Skin of body (tissue), 2 donors: Measurements from ENCODE around the gene RIMBP2. TPM values are rescaled to one million over a fixed set of nuclear protein-coding genes. Genes with fewer than 3 reads are reported as not detected.

ENCODE experiments used
- DNase-seq: peaks from one replicate; lab custom pipeline; 2025; lab: John Stamatoyannopoulos, UW
- total RNA-seq: library from RNA; depleted of rRNA; stranded (reverse); fragments of >200 nt; gene quantifications from one replicate; pipeline ENCODE4 v1.2.3, GENCODE V29; 2014

The RIMBP2 gene
- total RNA-seq, 1 donor from 2014 or later, result 5.8 TPM

DNA sequence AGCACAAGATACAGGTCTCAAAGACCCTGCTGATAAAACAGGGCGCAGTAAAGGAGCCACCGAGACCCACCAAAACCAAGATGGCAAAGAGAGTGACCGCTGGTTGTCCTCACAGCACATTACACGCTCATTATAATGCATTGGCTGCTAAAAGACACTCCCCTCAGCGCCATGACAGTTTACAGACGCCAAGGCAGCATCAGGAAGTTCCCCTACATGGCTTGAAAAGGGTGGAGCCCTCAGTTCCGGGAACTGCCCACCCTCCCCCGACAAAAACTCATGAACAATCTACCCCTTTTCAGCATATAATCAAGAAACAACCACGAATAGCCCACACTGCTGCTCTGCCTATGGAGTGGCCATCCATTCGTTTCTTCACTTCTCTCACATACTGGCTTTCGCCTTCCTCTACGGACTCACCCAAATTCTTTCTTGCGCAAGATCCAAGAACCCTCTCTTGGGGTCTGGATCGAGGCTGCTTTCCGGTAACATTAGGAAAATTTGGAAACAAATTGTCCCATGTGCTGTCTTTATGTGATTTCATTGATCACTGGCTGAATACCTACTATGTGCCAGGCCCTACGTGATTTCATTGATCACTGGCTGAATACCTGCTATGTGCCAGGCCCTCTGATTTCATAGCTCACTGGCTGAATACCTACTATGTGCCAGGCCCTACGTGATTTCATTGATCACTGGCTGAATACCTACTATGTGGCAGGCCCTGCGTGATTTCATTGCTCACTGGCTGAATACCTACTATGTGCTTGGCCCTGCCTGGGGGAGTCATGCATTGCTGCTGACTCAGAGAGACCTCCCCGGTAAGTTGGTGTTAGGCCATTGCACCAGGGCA, 252.1 kb downstream of the RIMBP2 start:
- DNase-seq, result no peak

DNA sequence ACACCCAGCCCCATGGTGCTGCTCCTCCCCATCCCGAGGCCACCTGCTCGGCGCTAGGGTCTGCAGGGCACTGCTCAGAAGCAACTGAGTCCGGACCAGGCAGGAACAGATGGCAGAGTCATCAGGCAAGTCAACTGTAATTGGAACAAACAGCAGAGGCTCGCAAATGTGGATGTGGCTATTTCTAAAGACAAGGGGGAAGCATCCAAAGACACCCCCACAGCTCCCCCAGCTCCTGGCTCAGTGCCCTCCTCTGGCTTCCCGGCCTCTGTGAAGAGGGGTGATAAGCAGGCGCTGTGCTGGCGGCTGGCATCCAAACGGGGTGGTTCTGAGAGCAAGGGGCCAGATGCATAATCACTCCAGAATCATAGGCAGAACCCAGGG, 252.8 kb downstream of the RIMBP2 start:
- DNase-seq, result no peak

DNA sequence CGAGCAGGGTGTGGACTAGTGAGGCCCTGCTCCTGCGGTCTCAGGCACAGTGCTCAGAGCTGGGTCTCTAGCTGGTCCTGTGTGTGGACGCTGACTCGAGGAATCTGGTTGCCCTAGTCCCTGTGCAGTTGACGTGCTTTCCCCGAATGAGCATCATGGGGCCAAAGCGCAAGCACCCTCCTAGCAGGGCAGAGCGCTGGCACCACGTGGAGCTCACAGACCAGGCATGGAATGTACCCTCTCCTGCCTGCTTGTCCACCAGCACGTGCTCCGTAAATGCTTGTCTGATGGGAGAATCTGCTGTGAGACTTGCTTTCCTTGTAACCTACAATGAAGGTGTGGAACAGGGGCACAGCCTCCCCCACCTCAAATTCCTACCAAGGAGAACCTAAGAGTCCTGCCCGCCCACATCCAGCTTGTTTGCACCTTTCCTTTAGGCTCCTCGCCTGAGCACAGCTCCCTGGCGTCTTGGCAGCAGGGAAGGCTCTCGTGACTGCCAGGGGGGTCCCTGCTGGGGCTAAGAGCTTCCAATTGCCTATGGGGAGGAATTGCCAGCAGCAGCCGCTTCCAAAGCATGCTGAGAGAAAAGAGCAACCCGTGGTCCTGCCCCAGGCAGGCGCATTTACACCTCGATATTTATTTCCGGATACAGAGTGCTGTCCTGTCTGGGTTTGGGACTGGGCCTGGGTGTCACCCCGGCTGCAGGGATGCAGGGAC, 253.4 kb downstream of the RIMBP2 start:
- no peak for DNase-seq

DNA sequence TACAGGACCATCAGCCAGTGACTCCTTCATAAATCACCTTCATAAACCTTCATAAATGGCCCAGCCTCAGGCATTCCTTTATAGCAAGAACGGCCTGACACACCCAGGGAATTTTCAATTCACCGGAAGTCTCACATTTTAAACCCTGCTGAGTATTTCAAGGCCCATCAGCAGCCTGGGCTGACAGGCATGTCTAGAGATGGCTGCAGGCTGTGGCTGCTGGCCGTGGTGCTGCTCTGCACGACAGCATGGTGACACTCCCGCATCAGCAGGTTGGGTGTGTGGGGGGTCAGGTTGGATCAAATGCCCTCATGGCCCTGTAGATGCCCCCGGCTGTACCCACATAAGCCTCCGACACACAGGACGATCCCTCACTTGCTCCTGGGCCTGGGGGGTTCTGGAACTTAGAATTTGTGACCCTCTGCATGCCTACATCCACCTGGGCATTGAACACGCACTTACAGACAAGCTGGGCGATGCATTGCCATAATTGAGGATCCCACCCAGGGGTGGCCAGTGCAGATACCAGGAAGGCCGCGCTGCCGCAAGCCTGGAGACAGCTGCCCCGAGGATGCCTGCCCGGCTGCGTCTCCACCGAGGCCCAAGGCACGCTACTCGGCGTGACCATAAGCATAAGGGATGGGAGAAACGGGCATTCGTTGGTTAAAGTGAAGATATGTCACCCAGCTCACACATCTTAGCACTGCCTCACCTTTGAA, 254.1 kb downstream of the RIMBP2 start:
- no peak for DNase-seq

DNA sequence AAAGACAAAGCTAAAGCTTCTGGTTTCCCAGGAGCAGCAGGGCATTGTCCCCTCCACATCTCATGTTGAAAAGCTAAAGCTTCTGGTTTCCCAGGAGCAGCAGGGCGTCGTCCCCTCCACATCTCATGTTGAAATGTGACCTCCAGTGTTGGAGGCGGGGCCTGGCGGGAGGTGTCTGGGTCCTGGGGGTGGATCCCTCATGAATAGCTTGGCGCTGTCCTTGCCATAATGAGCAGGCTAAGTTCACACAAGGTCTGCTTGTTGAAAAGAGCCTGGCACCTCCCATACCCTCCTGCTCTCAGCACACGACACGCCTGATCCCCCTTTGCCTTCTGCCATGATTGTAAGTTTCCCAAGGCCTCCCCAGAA, 254.7 kb downstream of the RIMBP2 start:
- no peak for DNase-seq

DNA sequence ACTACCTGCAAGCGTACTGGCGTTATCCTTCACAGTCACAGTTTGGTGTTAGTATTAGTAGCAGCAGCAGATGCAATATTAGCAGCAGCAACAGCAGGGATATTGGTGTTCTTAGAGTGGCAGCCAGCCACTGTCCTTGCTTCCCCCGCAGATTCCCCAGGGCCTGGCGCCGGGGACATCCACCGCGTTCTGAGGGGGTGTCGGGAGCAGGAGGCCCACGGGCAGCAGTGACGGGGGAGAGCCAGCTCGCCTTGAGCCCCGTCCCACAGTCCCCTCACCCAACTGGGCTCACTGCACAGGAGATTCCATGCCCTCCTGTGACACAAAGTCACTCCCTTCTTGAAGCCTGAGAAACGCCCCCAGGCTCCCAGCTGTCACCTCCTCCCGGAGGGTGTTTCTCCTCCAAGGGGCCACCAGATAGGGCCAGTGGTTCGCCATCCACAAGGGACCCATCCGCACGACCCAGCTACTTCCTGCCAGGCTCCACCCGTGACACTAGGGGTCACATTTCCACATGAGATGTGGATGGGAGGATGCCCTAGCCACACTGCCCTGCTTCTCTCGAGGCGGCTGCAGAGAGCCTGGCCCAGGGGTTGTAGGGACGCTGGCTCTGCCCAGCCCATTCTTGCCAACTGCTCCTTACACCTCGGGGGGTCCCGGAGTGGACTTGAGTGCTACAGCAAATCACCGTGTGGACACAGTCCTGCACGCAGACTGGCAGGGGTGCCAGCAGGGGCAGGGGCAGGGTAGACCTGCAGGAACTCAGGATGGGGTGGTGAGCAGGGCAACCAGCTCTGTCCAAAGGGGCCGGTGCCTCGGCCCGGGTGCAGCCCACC, 255.3 kb downstream of the RIMBP2 start:
- no peak for DNase-seq

DNA sequence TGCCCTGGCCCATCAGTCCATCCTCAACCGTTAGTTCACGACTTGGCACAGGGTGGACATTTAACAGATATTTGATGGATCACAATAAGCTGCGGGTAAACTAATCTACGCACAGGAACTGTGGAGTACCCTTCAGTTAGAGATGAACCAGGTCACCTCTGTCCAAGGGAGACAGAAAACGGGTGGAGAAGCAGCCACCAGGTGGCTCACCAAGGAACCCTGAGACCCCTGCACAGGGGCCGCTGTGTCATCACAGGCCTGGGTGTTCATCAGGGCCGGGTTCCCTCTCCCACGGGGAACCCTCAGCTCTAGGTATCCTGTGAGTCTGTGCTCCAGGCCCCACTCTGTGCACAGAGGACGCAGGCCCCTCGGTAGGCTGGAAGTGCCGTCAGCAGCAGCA, 256.2 kb downstream of the RIMBP2 start:
- DNase-seq, result no peak

DNA sequence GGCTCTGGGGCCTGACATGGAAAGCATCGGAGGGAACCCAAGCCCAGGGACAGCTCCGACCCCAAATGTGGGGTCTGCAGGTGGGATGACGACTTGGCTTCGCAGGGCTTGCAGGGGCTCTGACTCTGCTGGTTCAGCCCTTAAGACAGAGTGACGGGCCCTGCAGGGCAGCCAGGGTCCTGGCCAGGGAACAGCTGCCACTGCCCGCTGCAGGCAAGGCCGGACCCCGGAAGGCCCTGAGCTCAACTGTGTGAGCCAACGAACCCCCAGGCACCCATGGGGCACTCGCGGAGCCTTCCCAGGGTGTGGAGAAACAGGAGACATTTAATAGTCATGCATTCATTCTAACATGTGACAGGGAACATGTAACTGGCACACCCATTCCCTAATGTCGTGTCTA, 257.8 kb downstream of the RIMBP2 start:
- DNase-seq, result no peak

DNA sequence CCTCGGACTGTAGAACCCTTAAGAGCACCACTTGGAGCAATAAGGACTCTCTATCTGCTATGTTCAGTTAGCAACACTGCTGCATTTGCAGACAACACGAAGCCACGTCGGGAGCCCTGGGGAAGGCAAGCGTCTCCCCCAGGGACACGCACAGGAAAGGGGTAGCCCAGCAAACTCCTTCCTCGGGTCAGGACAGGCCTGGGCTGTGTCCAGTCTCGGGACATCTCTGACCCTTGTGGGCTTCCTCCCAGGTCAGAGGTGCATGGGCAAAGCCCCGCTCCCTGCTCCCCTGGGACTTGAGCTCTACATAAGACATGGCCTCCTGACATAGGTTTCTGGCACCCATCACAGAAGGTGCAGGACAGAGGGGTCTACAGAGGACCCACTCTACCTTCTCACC, 258.9 kb downstream of the RIMBP2 start:
- DNase-seq, result no peak

DNA sequence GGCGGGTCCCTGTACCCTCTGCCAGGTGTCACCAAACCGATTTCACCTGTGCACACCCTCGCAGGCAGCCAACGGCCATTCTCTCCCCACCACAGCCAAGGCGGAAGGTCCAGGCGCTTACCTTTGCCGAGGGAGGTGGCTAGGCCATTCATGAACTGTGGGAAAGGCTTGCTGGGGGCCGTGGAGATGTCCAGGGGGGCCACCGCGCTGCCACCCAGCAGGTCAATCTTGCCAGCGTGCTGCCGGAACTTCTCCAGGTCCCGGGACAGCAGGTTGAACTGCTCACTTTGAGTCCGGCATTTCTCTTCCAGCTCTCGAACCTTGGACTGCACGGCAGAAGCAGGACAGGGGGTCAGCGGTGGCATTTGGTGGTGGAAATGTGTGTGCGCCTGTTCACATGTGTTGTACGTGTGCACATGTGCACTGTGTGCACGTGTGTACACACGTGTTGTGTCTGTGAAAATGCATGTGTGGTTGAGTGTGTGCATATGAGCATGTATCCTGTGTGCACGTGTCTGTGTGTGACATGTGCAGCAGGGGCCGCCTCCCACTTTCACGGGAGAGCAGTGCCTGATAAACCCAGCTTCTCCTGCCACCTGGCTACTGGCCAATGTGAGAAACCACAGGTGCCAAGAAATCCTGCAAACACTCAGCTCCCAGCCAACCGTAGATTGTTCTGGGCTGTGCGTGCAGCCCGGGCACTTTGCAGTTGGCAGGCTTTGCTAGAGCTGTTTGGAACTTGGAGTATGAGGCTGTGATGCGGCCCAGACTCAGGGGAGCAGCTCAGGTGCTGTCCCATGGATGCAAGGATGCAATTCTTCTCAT, 259.5 kb downstream of the RIMBP2 start:
- no peak for DNase-seq

DNA sequence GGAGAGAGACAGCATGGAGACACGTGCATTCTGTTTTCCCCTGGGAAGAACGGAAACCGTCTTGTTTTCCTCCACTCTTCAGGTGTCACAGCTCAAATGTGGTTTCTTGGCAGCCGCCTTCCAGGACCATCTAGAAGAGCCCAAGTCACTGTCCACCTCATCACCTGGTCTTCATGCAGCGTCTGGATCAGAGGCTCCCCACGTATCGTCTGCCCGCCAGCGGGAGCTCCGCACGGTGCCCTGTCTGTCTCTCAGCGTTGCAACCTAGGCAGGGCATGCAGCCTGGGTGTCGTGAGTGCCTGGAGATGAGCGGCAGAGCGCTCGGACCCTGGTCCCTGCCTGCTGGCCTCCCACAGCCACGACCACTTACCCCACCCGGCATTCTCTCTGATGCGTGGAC, 260.9 kb downstream of the RIMBP2 start:
- DNase-seq, result no peak

DNA sequence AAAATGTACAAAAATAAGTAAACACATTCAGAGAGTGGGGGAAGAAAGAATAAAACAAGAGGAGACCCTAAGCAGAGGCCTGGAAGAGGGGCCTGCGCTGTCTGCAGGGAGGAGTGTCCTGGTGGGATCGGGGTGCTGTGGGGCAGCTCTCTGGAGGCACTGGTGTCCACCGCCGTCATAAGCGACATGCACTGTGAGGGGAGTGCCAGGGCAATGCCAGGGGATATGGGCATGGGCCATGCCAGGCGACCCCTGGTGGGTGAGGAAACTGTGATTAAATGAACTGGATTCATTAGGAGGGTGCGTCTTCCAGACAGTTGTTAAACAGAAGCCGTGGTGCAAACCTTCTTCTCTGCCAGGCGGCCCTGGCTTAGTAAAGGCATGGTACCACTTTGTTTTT, 261.8 kb downstream of the RIMBP2 start:
- no peak for DNase-seq

DNA sequence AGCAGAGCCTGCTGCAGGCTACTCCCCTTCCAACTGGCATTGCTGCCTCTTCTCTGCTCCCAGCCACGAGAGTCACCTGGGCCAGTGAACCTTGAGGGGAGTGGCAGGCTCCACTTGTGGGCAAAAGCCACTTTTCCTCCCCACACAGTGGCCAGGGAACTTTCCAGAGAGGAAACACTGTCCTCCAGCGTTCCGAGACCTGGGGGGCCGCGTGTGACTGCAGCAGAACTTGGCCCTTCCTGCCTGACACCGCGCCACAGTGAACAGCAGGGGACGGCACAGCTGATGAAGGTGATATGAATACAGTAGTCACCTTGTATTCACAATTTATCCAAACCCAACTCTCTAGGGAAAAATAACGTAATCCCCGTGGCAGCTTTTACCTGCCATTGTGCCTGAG, 263.6 kb downstream of the RIMBP2 start:
- no peak for DNase-seq

DNA sequence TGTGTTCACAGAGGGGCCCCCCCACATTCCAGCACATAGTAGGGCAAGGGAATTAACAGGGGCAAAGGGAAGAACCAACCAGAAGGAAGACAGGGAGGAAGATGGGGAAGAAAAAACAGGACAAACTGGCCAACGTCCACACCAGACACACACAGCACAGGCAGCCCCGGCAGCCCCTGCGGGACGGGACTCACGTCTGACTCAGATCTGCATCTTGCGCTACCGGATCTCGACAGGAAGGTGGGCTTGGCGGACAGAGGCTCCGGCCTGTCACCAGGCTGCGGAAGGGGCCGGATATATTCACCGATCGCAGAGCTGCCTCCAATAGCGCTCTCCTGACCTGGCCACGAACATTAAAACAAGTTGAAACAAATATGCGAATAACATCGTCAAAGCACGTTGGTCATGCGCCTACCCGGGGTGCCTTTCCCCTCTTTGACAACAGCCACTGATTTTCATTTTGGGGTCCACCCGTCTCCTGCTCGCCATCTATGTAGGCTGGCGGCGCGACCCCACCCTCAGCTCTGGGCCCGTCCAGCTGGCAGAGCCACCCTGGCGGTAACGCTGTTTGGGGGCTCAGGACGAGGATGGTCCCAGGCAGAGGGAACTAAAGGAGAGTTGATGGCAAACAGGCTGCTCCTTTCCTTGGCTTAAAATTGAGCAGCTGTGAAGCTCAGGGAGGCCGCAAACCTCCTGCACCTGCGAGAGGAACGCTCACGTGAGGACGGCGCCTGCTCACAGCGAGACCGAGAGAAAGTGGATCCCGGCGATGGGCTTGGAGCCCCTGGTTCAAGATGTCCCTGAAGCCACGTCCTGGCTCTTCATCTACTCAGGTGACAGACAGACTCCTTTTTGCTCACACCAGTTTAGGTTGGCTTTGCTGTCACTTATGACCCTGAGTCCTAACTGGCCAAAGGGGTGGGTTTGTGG, 264.8 kb downstream of the RIMBP2 start:
- no peak for DNase-seq

DNA sequence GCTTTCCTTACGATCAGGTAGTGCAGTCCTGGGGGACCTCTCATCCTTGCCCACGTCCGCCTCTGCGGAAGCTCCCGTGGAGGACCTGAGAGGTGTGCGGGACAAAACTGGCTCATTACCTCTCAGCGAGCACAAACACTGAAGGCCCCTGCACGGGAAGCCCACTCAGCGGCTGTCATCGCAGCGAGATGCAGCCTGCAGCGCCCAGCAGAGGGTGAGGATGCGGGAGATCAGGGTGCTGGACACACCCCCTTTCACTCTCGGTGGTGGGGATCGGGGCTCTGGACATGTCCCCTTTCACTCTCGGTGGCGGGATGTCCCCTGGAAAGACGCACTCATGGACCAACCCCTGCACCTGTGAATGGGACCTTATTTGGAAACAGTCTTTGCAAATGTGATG, 266.8 kb downstream of the RIMBP2 start:
- DNase-seq, result no peak

DNA sequence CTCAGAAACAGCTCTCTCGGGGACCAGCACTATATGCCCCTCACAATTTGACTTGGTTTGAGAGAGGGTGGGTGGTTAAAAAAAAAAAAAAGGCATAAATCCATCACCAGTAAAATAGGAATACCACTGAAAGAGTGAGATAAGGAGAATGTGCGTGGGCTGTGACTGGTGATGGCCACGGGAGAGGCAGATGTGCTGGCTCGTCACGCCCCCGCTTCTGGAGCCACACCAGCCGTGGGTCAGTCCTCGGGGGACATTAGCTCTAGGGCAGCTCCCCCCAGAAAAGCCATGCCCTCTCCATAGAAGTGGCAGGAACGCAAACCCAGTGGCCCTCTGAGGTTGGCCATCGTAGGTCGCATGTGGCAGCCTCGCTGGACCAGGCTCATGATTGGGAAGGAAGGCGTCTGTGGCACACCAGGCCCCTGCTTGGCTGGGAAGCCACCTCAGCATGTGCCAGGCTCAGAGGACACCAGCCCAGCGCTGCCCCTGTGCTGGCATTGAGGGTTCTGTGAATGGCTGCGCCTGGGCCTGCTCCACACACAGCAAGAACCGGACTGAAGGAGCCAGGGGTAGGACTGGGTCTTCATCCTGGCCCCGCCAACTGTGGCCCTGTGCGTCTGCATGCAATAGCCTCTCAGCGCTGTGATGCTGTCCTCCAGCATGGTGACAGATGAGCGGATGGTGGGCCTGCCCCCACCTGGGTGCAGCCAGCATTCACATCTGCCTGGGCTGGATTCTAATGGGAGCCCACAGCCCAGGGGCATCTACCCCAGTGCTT, 267.9 kb downstream of the RIMBP2 start:
- DNase-seq, result no peak

DNA sequence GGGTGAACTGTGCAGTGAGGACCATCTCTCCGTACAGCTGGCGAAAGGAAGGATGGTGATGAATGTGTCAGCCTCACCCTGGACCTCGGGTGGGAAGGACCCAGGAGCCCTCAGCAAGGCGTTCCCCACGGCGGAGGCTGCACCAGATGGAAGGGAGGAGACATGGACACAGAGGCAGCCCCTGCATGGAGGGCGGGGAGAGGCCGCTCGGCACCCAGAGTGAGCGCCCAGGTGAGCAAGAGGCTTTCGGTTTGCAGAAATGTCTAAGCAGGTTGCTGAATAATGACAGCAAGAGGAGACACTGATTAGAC, 268.5 kb downstream of the RIMBP2 start:
- DNase-seq, result no peak

DNA sequence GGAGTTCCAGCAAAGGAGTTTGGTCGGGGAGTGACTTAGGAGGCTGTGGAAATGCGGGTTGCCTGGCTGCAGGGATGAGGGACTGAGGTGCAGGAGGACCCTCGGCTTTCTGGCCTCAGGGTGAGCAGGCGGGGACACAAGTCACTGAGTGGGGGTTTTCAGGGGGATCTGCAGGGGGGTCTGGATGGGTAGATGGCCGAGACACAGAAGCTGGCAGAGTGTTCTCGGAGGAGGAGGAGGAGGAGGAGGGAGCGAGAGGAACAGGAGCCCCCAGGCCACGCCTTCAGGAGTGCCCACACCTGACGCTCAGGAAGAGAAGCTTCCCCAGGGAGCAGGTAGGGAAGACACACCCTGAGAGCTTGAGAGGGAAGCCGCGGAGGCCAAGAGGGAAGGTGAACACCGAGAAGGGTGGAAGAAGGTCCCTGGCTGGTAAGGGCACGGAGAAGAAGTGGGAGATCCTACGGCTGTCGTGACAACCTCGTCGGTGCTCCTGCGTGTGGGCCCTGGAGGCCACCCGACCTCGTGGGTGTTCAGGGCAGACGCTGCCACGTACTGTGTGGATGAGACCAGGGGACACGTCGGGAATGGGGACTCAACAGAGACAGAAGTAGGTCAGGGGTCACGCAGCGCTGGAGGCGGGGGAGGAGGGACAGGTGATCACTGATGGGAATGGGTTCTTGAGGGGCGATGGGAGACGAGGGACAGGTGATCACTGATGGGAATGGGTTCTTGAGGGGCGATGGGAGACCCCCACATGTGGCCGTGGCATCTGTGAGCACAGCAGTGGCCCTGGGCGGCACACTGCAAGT, 269.0 kb downstream of the RIMBP2 start:
- no peak for DNase-seq
